ENCODE measurements around the gene MYO16.

Gene MYO16

GRCh38 chr13:108629181-108629752, at the start of gene MYO16:
Gene MYO16, plus strand, starts transcription at chr13:108629611. Its CDS starts 234 bp downstream, at chr13:108629845.
- no peak for TF ChIP-seq CTCF (IDR thresholded peaks at IDR 0.05; ENCODE audit: insufficient read depth, low read depth, low read length, missing control alignments)
- DNase-seq (ENCODE audit: low read depth) = no peak
- no peak within 1 kb of the TSS for H3K4me3 ChIP-seq (ENCODE audit: low read depth, low read length)

DNA sequence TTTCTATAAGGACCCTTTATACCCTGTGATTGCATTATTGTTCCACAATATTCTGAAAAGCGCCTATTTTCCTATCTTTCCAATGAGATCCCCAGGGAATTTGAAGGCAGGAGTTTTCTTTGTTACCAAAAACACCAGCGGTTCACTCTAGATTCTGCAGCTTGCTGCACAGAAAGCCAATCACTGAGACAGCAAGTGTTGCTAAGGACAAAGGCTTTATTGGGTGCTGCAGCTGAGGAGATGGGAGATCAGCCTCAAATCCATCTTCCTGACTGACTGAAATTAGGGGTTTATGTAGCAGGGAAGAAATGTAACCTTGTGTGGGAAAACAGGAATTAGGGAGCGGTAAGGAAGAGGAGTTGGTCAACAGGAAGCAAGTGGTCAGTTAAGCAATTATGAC, 42.6 kb upstream of the MYO16 start:
- no peak for DNase-seq (ENCODE audit: low read depth)
- no peak for TF ChIP-seq CTCF (IDR thresholded peaks at IDR 0.05; ENCODE audit: insufficient read depth, low read depth, low read length, missing control alignments)
- H3K4me3 ChIP-seq (ENCODE audit: low read depth, low read length) = no peak overlapping the region

GRCh38 chr13:108588516-108588915, 40.9 kb upstream of the MYO16 start:
- no peak for DNase-seq (ENCODE audit: low read depth)
- H3K4me3 ChIP-seq (ENCODE audit: low read depth, low read length) = no peak overlapping the region
- TF ChIP-seq CTCF (IDR thresholded peaks at IDR 0.05; ENCODE audit: insufficient read depth, low read depth, low read length, missing control alignments) = no peak

DNA sequence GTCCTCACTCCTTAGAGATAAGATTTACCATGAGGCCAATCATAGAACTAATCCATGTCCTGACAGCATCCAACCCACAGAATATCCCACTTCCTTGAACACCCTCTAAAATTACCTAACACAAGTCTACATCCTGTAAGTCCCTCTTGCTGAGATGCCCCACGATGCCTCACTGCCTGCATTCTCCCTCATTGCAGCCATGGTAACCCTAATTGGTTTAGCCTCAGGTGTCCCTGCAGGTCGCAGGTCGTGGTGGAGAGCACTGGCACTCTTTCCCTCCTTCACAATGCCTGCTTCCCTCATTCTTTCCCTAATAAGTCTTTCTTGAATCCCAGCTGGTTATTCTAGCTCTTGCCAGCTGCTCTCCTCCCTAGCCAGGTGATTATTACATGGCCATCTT, 35.3 kb upstream of the MYO16 start:
- no peak overlapping the region for H3K4me3 ChIP-seq (ENCODE audit: low read depth, low read length)
- TF ChIP-seq CTCF (IDR thresholded peaks at IDR 0.05; ENCODE audit: insufficient read depth, low read depth, low read length, missing control alignments) = no peak

DNA sequence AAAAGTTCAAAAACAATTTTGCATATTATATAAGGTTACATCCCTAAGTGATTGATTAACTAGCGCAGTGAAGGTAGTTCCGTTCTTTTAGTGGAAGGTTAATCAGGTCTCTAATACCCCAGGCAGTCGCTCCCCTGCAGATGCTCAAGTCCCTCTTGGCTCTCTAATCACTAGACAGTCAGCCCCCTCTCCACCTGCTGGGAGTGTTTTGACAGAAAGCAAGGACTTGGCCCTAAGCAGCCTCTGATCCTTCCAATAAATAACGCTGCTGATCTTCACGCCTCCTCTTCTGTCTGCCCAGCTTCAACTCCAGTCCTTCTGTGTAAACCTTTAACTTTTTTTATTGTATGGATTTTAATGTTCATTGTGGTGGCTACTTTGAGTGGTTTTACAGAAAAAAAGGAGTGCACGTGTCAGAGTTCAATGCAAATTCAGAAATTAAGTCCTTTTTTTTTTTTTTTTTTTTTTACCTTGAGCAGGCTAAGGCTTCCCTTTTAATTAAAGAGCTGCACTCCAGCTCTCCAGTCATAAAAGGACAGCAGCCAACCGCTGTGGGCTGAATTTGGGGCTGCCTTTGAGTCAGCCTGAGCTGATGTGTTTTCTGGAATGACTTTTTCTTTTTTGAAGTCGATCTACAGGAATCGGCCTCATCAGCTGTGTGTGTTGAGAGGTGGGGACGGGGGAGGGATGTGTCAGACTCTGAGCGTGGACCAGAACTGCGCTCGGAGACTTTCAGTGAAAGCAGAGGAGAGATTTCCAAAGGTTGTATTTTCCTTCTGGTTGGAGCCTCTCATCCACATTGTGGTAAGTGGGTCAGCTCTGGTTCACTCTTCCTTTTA, 33.8 kb upstream of the MYO16 start:
- DNase-seq (ENCODE audit: low read depth) = peak; percentile 14
- H3K4me3 ChIP-seq (ENCODE audit: low read depth, low read length) = no peak overlapping the region
- no peak for TF ChIP-seq CTCF (IDR thresholded peaks at IDR 0.05; ENCODE audit: insufficient read depth, low read depth, low read length, missing control alignments)

More for the DNA sequence above, 35.3 kb upstream of the MYO16 start:
- no peak for DNase-seq (ENCODE audit: low read depth)

- TF ChIP-seq CTCF (IDR thresholded peaks at IDR 0.05; ENCODE audit: insufficient read depth, low read depth, low read length, missing control alignments) = no peak
- no peak for DNase-seq (ENCODE audit: low read depth)
- no peak overlapping the region for H3K4me3 ChIP-seq (ENCODE audit: low read depth, low read length)
Observed at GRCh38 chr13:108597943-108598342, 31.5 kb upstream of the MYO16 start.
